Mammary epithelial cell (primary cell): ENCODE measurements around the gene CCSAP.

Experiments
- CTCF ChIP-seq, 2 donors: IDR thresholded peaks in 1 of 2; conservative IDR thresholded peaks in 1 of 2; 2 replicates each; pipeline ENCODE4 v1.5.1; 2011 to 2012; ENCODE audit warnings: inconsistent platforms in 2 of 2, low read length in 2 of 2, mild to moderate bottlenecking in 2 of 2, control low read depth in 1 of 2, low read depth in 1 of 2; ENCODE audit not compliant: insufficient read depth in 1 of 2; ENCODE audit errors: extremely low read depth in 1 of 2
- EZH2 ChIP-seq: IDR thresholded peaks from 2 replicates; pipeline ENCODE4 v1.6.1; 2012; ENCODE audit warnings: low read length, inconsistent platforms, borderline replicate concordance

GRCh38 chr1:229323201-229323600 is 19.6 kb downstream of the CCSAP start:
- no peak for TF ChIP-seq EZH2
- no peak for TF ChIP-seq CTCF (conservative IDR thresholded peaks at IDR 0.05 in 1 of 2, IDR thresholded peaks at IDR 0.05 in 1 of 2; ENCODE audit: extremely low read depth in 1 of 2, insufficient read depth in 1 of 2, low read depth in 1 of 2, low read length in 2 of 2)
